CD14-positive monocyte (primary cell): Measurements from ENCODE around the gene GRK5. TPM values are rescaled to one million over a fixed set of nuclear protein-coding genes. Genes with fewer than 3 reads are reported as not detected.

Experiments
- DNase-seq, 3 donors: peaks; one replicate each; pipeline ENCODE4 v3.0.0-alpha.2; 2011 to 2022
- H2AFZ ChIP-seq: 2 replicates; pipeline ENCODE4 v1.6.0; 2012; ENCODE audit warnings: mild to moderate bottlenecking, low read depth, low read length, inconsistent platforms; ENCODE audit not compliant: insufficient read depth, poor library complexity, severe bottlenecking
- H3K27ac ChIP-seq, 2 donors: 1 replicate in 1 of 2; 2 replicates in 1 of 2; pipeline ENCODE4 v1.5.1; 2012 to 2013; ENCODE audit warnings: low read length in 2 of 2, control low read depth in 1 of 2, inconsistent platforms in 1 of 2, low read depth in 1 of 2, mild to moderate bottlenecking in 1 of 2
- H3K27me3 ChIP-seq, 2 donors: one replicate each; pipeline versions ENCODE4 v1.6.0 to v1.6.1; 2011 to 2013; ENCODE audit warnings: low read length in 2 of 2; ENCODE audit not compliant: control insufficient read depth in 2 of 2, insufficient read depth in 2 of 2
- H3K36me3 ChIP-seq, 2 donors: replicated peaks in 1 of 2; 1 replicate in 1 of 2; 2 replicates in 1 of 2; pipeline versions ENCODE4 v1.5.1 to v1.6.1; 2012 to 2013; ENCODE audit warnings: low read length in 2 of 2, control low read depth in 1 of 2, inconsistent platforms in 1 of 2, mild to moderate bottlenecking in 1 of 2; ENCODE audit not compliant: insufficient read depth in 2 of 2, control insufficient read depth in 1 of 2
- H3K4me1 ChIP-seq, 2 donors: 1 replicate in 1 of 2; 2 replicates in 1 of 2; pipeline versions ENCODE4 v1.5.1 to v1.6.1; 2012 to 2013; ENCODE audit warnings: low read length in 2 of 2, control low read depth in 1 of 2, inconsistent platforms in 1 of 2, mild to moderate bottlenecking in 1 of 2, moderate library complexity in 1 of 2; ENCODE audit not compliant: insufficient read depth in 2 of 2, control insufficient read depth in 1 of 2
- H3K4me2 ChIP-seq: replicated peaks from 2 replicates; pipeline ENCODE3; 2012; ENCODE audit warnings: low read length, moderate library complexity, mild to moderate bottlenecking; ENCODE audit not compliant: poor library complexity, severe bottlenecking; ENCODE audit errors: extremely low read depth
- H3K4me3 ChIP-seq, 3 experiments: fragments of 200-600 bp in 1 of 3; sonication (generic) in 1 of 3; replicated peaks in 1 of 3; 1 replicate in 2 of 3; 2 replicates in 1 of 3; pipeline ENCODE4 v1.5.1; 2011 to 2013; ENCODE audit warnings: low read length in 3 of 3, mild to moderate bottlenecking in 3 of 3, control low read depth in 2 of 3, low read depth in 2 of 3, inconsistent platforms in 1 of 3, moderate library complexity in 1 of 3
- H3K79me2 ChIP-seq: 2 replicates; pipeline ENCODE4 v1.6.0; 2012; ENCODE audit warnings: mild to moderate bottlenecking, control low read depth, inconsistent platforms, low read length, moderate library complexity; ENCODE audit not compliant: insufficient read depth
- H3K9ac ChIP-seq: 2 replicates; pipeline ENCODE4 v1.6.0; 2017; ENCODE audit warnings: low read length, mild to moderate bottlenecking; ENCODE audit not compliant: insufficient read depth, poor library complexity, severe bottlenecking
- H3K9me3 ChIP-seq, 2 donors: replicated peaks in 1 of 2; 1 replicate in 1 of 2; 2 replicates in 1 of 2; pipeline versions ENCODE4 v1.5.1 to v1.6.1; 2012 to 2013; ENCODE audit warnings: low read length in 2 of 2, control low read depth in 1 of 2; ENCODE audit not compliant: control insufficient read depth in 1 of 2, insufficient read depth in 1 of 2
- H4K20me1 ChIP-seq: 2 replicates; pipeline ENCODE4 v1.6.0; 2012; ENCODE audit warnings: mild to moderate bottlenecking, low read length, control low read depth, moderate library complexity; ENCODE audit not compliant: insufficient read depth
- H3K27ac Mint-ChIP-seq, 7 donors: one replicate each; pipeline ENCODE4 v1.8.0; 2020; ENCODE audit warnings: mild to moderate bottlenecking in 7 of 7, mixed read lengths in 7 of 7, moderate library complexity in 6 of 7, inconsistent platforms in 2 of 7
- H3K27me3 Mint-ChIP-seq, 3 donors: one replicate each; pipeline ENCODE4 v1.8.0; 2021 to 2022; ENCODE audit warnings: low read depth in 3 of 3, mild to moderate bottlenecking in 3 of 3, mixed read lengths in 3 of 3, moderate library complexity in 3 of 3, inconsistent platforms in 1 of 3
- H3K36me3 Mint-ChIP-seq, 2 donors: one replicate each; pipeline ENCODE4 v1.8.0; 2020; ENCODE audit warnings: mixed read lengths in 2 of 2, inconsistent platforms in 1 of 2, mild to moderate bottlenecking in 1 of 2
- H3K4me1 Mint-ChIP-seq: one replicate; pipeline ENCODE4 v1.8.0; 2020; ENCODE audit warnings: mild to moderate bottlenecking, mixed read lengths
- H3K4me3 Mint-ChIP-seq, 2 donors: one replicate each; pipeline ENCODE4 v1.8.0; 2020; ENCODE audit warnings: mild to moderate bottlenecking in 2 of 2, mixed read lengths in 2 of 2, moderate library complexity in 1 of 2
- H3K9me3 Mint-ChIP-seq, 7 donors: one replicate each; pipeline ENCODE4 v1.8.0; 2020 to 2022; ENCODE audit warnings: mixed read lengths in 7 of 7, mild to moderate bottlenecking in 6 of 7, moderate library complexity in 6 of 7, inconsistent platforms in 2 of 7
- CTCF ChIP-seq: fragments of 200-600 bp; IDR thresholded peaks from one replicate; pipeline ENCODE4 v1.8.0; 2022; ENCODE audit warnings: antibody characterized with exemption, mild to moderate bottlenecking
- WGBS: methylation state at CpG from one replicate; pipeline ENCODE4 v1.1.5; 2013; ENCODE audit warnings: missing lambda C conversion rate; ENCODE audit not compliant: insufficient coverage; 5-methylcytosine and 5-hydroxymethylcytosine counted together
- intact Hi-C, 2 donors: fragments of 100-400 bp; cut with micrococcal nuclease; formaldehyde crosslinking; loops; one replicate each; pipeline versions ENCODE4 v1.15.0 to v1.15.1; 2023
- polyA plus RNA-seq, 3 donors: library from polyadenylated mRNA; depleted of rRNA in 1 of 3; unstranded in 2 of 3; stranded (reverse) in 1 of 3; fragments of 300-500 nt in 2 of 3; fragments of >200 nt in 1 of 3; fragmentation: Illumina TruSeq in 2 of 3; gene quantifications; 1 replicate in 2 of 3; 2 replicates in 1 of 3; pipeline ENCODE4 v1.2.3, GENCODE V29; 2012 to 2021

Gene GRK5
- polyA plus RNA-seq, 3 donors: 1.2 to 6.5 (median 2.8) TPM

- Mint-ChIP-seq H3K4me1 (peaks cover 9% of the 10 kb centered on the region), H3K27me3 (peaks cover 0 to 1% (median 0%) of the 10 kb centered on the region in 3 donors), H3K9me3 (peaks cover 0 to 2% (median 0%) of the 10 kb centered on the region in 7 donors), H3K27ac (peak overlapping the region in 2 of 7 donors; percentile 46 to 63), H3K4me3 (no peak overlapping the region), H3K36me3 (peaks cover 9 to 15% of the 10 kb centered on the region in 2 donors)
- DNase-seq: peak; percentile 8 to 23 (median 13)
- Histone ChIP-seq H3K4me1 (no peaks in the 10 kb centered on the region), H4K20me1 (no peaks in the 10 kb centered on the region), H3K79me2 (no peaks in the 10 kb centered on the region), H2AFZ (no peak overlapping the region), H3K27ac (no peak overlapping the region), H3K4me3 (no peak overlapping the region), H3K4me2 (no peak overlapping the region), H3K27me3 (no peaks in the 10 kb centered on the region), H3K36me3 (no peaks in the 10 kb centered on the region), H3K9ac (no peak overlapping the region), H3K9me3 (no peaks in the 10 kb centered on the region)
- TF ChIP-seq CTCF: no peak
- intact Hi-C loops: no loop called here
- 78% methylated on average over 9 of the region's 15 CpGs for WGBS
Measured at GRCh38 chr10:119341459-119342301, 134.3 kb downstream of the GRK5 start.

- H3K4me1 Mint-ChIP-seq: peaks cover 9% of the 10 kb centered on the region
- H3K36me3 ChIP-seq: no peaks in the 10 kb centered on the region
- WGBS: 89% methylated on average over 9 of the region's 9 CpGs
- no peak overlapping the region for H3K4me3 Mint-ChIP-seq
- no peaks in the 10 kb centered on the region for H4K20me1 ChIP-seq
- no peaks in the 10 kb centered on the region for H3K27me3 ChIP-seq
- intact Hi-C loops: no loop called here
- TF ChIP-seq CTCF: no peak
- no peak overlapping the region for H3K4me3 ChIP-seq
- H2AFZ ChIP-seq: no peak overlapping the region
- no peaks in the 10 kb centered on the region for H3K9me3 ChIP-seq
- H3K27ac Mint-ChIP-seq: no peak overlapping the region
- H3K36me3 Mint-ChIP-seq: peaks cover 9 to 18% of the 10 kb centered on the region in 2 donors
- H3K4me2 ChIP-seq: no peak overlapping the region
- H3K9ac ChIP-seq: no peak overlapping the region
- H3K27me3 Mint-ChIP-seq: peaks cover 0 to 1% (median 0%) of the 10 kb centered on the region in 3 donors
- DNase-seq: no peak
- H3K79me2 ChIP-seq: no peaks in the 10 kb centered on the region
- H3K9me3 Mint-ChIP-seq: peaks cover 0 to 2% (median 0%) of the 10 kb centered on the region in 7 donors
- H3K27ac ChIP-seq: no peak overlapping the region
- H3K4me1 ChIP-seq: no peaks in the 10 kb centered on the region
Measured at GRCh38 chr10:119342335-119342734, 135.0 kb downstream of the GRK5 start.
